Measurements from ENCODE around the gene BTBD17.

- TF ChIP-seq POLR2A (IDR thresholded peaks at IDR 0.05; ENCODE audit: low read depth, low read length) (no peak), POLR2AphosphoS5 (IDR thresholded peaks at IDR 0.05; ENCODE audit: low read depth, low read length) (no peak), TAF1 (IDR thresholded peaks at IDR 0.05; ENCODE audit: low read depth, low read length) (no peak), SPI1 (IDR thresholded peaks at IDR 0.05; ENCODE audit: low read depth, low read length) (no peak)
Observed at GRCh38 chr17:74380086-74380958, 18.7 kb upstream of the BTBD17 start.
